HG02885 (cell line): ENCODE results near the gene MARK3.

Source experiments
- ATAC-seq: cut with Tn5 transposase; IDR thresholded peaks from one replicate; pipeline ENCODE4 v1.9.1; 2021; ENCODE audit warnings: mild to moderate bottlenecking; ENCODE audit not compliant: unreplicated experiment, poor library complexity

MARK3 gene

GRCh38 chr14:103393070-103393469 is 7.9 kb downstream of the MARK3 start:
- ATAC-seq: no peak

- no peak for ATAC-seq
Measured at GRCh38 chr14:103393676-103394626, 8.7 kb downstream of the MARK3 start.

GRCh38 chr14:103395244-103395643 is 10.0 kb downstream of the MARK3 start:
- ATAC-seq: no peak

- ATAC-seq: no peak
Measured at GRCh38 chr14:103396463-103396862, 11.2 kb downstream of the MARK3 start.

GRCh38 chr14:103398427-103399195 is 13.4 kb downstream of the MARK3 start:
- ATAC-seq: no peak

GRCh38 chr14:103400537-103400936 is 15.3 kb downstream of the MARK3 start:
- ATAC-seq: no peak

- no peak for ATAC-seq
Measured at GRCh38 chr14:103401223-103402214, 16.3 kb downstream of the MARK3 start.

- ATAC-seq: no peak
Measured at GRCh38 chr14:103402695-103403094, 17.5 kb downstream of the MARK3 start.

GRCh38 chr14:103404032-103404918 is 19.1 kb downstream of the MARK3 start:
- ATAC-seq: no peak

GRCh38 chr14:103404920-103405319 is 19.7 kb downstream of the MARK3 start:
- ATAC-seq: no peak

GRCh38 chr14:103408491-103409155 is 23.4 kb downstream of the MARK3 start:
- no peak for ATAC-seq

GRCh38 chr14:103416916-103417315 is 31.7 kb downstream of the MARK3 start:
- no peak for ATAC-seq

GRCh38 chr14:103418481-103418818 is 33.2 kb downstream of the MARK3 start:
- no peak for ATAC-seq

GRCh38 chr14:103421556-103421955 is 36.3 kb downstream of the MARK3 start:
- ATAC-seq: no peak

- no peak for ATAC-seq
Measured at GRCh38 chr14:103423050-103423461, 37.8 kb downstream of the MARK3 start.

GRCh38 chr14:103427485-103428443 is 42.5 kb downstream of the MARK3 start:
- ATAC-seq: no peak

GRCh38 chr14:103428723-103429556 is 43.7 kb downstream of the MARK3 start:
- ATAC-seq: no peak
